HCT116 (cell line): ENCODE results near the gene RAB31. TPM values are rescaled to one million over a fixed set of nuclear protein-coding genes. Genes with fewer than 3 reads are reported as not detected.

Source experiments
- ATAC-seq: fragments of 200-7000 bp; cut with Tn5 transposase; 2 replicates; pipeline ENCODE4 v1.9.1; 2020; ENCODE audit warnings: mild to moderate bottlenecking, moderate library complexity
- BruUV-seq: library from RNA; stranded (reverse); fragments of 400-500 nt; replicated peaks from 2 replicates; lab custom pipeline; 2021; lab: Mats Ljungman, UMichigan
- CTCF ChIA-PET: fragments of 300-600 bp; sonication (Branson Sonifier 250); formaldehyde crosslinking; loops from one replicate; lab custom pipeline; 2021; ENCODE audit warnings: antibody characterized with exemption; lab: Charles Lee
- POLR2A ChIA-PET: fragments of 300-600, 350-600 bp; sonication (Branson Sonifier 250); formaldehyde crosslinking; loops from one replicate; lab custom pipeline; 2021; ENCODE audit warnings: antibody characterized with exemption; lab: Charles Lee
- RAD21 ChIA-PET, 2 experiments: fragments of 300-600 bp; sonication (Branson Sonifier 250); formaldehyde crosslinking; loops; one replicate each; lab custom pipeline; 2023; ENCODE audit warnings: low total read pairs in 2 of 2; ENCODE audit not compliant: uncharacterized antibody in 2 of 2, unreplicated experiment in 2 of 2, low non-redundant PET in 1 of 2; lab: Charles Lee
- DNase-seq: peaks from one replicate; pipeline ENCODE4 v3.0.0-alpha.2; 2010; ENCODE audit warnings: low read depth, low spot score
- H2AFZ ChIP-seq: fragments of 200-600 bp; shearing (Covaris generic), sonication (generic); 2 replicates; pipeline ENCODE4 v1.6.1; 2017; ENCODE audit warnings: low read depth, mixed run types, mixed read lengths, antibody characterized with exemption, low read length; ENCODE audit not compliant: poor library complexity, severe bottlenecking
- H3K27ac ChIP-seq: 2 replicates; pipeline ENCODE4 v1.5.1; 2012; ENCODE audit warnings: low read depth, low read length
- H3K27me3 ChIP-seq: fragments of 200-600 bp; sonication (generic); 2 replicates; pipeline ENCODE4 v1.6.1; 2016; ENCODE audit warnings: mixed run types, low read length, mixed read lengths; ENCODE audit not compliant: insufficient read depth
- H3K36me3 ChIP-seq, 2 experiments: fragments of 200-500 bp in 1 of 2; fragments of 200-600 bp in 1 of 2; sonication (Bioruptor generic) in 1 of 2; sonication (generic) in 1 of 2; 2 replicates each; pipeline versions ENCODE4 v1.5.1 to v1.6.1; 2014 to 2016; ENCODE audit warnings: low read length in 2 of 2, inconsistent platforms in 1 of 2, mixed read lengths in 1 of 2, mixed run types in 1 of 2; ENCODE audit not compliant: insufficient read depth in 2 of 2, control insufficient read depth in 1 of 2
- H3K4me1 ChIP-seq, 2 experiments: fragments of 200-600 bp in 1 of 2; sonication (generic) in 1 of 2; 2 replicates each; pipeline versions ENCODE4 v1.5.1 to v1.6.1; 2012 to 2017; ENCODE audit warnings: low read length in 2 of 2, inconsistent platforms in 1 of 2, mild to moderate bottlenecking in 1 of 2, mixed read lengths in 1 of 2, mixed run types in 1 of 2, moderate library complexity in 1 of 2; ENCODE audit not compliant: insufficient read depth in 2 of 2, control insufficient read depth in 1 of 2
- H3K4me2 ChIP-seq: fragments of 200-600 bp; sonication (generic); 2 replicates; pipeline ENCODE4 v1.6.1; 2017; ENCODE audit warnings: mixed run types, low read length, mixed read lengths
- H3K4me3 ChIP-seq, 2 experiments: fragments of 200-600 bp in 1 of 2; sonication (generic) in 1 of 2; replicated peaks in 1 of 2; 2 replicates each; pipeline ENCODE4 v1.5.1; 2011 to 2016; ENCODE audit warnings: low read length in 2 of 2, control low read depth in 1 of 2, low read depth in 1 of 2, mild to moderate bottlenecking in 1 of 2, mixed read lengths in 1 of 2, mixed run types in 1 of 2
- H3K79me2 ChIP-seq: fragments of 200-600 bp; sonication (generic); 2 replicates; pipeline ENCODE4 v1.6.1; 2017; ENCODE audit warnings: mild to moderate bottlenecking, mixed run types, low read length, moderate library complexity, mixed read lengths; ENCODE audit not compliant: insufficient read depth
- H3K9ac ChIP-seq: fragments of 200-600 bp; sonication (generic); 2 replicates; pipeline ENCODE4 v1.6.1; 2016; ENCODE audit warnings: low read length, mixed read lengths
- H3K9me2 ChIP-seq: fragments of 200-600 bp; sonication (generic), shearing (Covaris generic); 2 replicates; pipeline ENCODE4 v1.6.1; 2017; ENCODE audit warnings: mixed run types, mild to moderate bottlenecking, moderate library complexity; ENCODE audit not compliant: insufficient read depth
- H3K9me3 ChIP-seq, 2 experiments: fragments of 200-500 bp in 1 of 2; fragments of 200-600 bp in 1 of 2; sonication (Bioruptor generic) in 1 of 2; sonication (generic) in 1 of 2; 2 replicates each; pipeline ENCODE4 v1.6.1; 2014 to 2017; ENCODE audit warnings: low read length in 2 of 2, mixed read lengths in 2 of 2, inconsistent platforms in 1 of 2, low read depth in 1 of 2, mild to moderate bottlenecking in 1 of 2, mixed run types in 1 of 2, moderate library complexity in 1 of 2; ENCODE audit not compliant: control insufficient read depth in 1 of 2, insufficient read depth in 1 of 2
- H4K20me1 ChIP-seq: fragments of 200-600 bp; sonication (generic), shearing (Covaris generic); 2 replicates; pipeline ENCODE4 v1.6.1; 2017; ENCODE audit warnings: mixed run types, mild to moderate bottlenecking, moderate library complexity; ENCODE audit not compliant: insufficient read depth
- CEBPB ChIP-seq: IDR thresholded peaks from 2 replicates; pipeline ENCODE4 v1.6.1; 2012; ENCODE audit warnings: low read depth
- JUND ChIP-seq: IDR thresholded peaks from 2 replicates; pipeline ENCODE4 v1.6.1; 2012
- POLR2A ChIP-seq: IDR thresholded peaks from 2 replicates; pipeline ENCODE4 v1.7.0; 2011; ENCODE audit warnings: borderline replicate concordance; ENCODE audit not compliant: insufficient read depth, insufficient read length; ENCODE audit errors: extremely low read depth
- REST ChIP-seq: IDR thresholded peaks from 2 replicates; pipeline ENCODE4 v1.6.1; 2012; ENCODE audit warnings: low read depth
- YY1 ChIP-seq: IDR thresholded peaks from 2 replicates; pipeline ENCODE4 v1.6.1; 2011; ENCODE audit warnings: low read length, low read depth, moderate library complexity, mild to moderate bottlenecking; ENCODE audit not compliant: insufficient replicate concordance; ENCODE audit errors: extremely low read depth
- ZFX ChIP-seq: fragments of 450-650 bp; IDR thresholded peaks from 2 replicates; pipeline ENCODE4 v1.6.1; 2017
- intact Hi-C: fragments of 100-400 bp; cut with micrococcal nuclease; formaldehyde crosslinking; loops from 2 replicates; pipeline ENCODE4 v1.10.0; 2022
- total RNA-seq: library from RNA; stranded (reverse); gene quantifications from one replicate; pipeline ENCODE4 v1.2.1, GENCODE V29; 2021; ENCODE audit not compliant: unreplicated experiment
- TF ChIP-seq, protein P1 (sequence below): IDR thresholded peaks from 2 replicates; pipeline ENCODE4 v1.6.1; 2012

The RAB31 gene
- total RNA-seq, 1 experiment from 2014 or later, result 46.9 TPM

DNA sequence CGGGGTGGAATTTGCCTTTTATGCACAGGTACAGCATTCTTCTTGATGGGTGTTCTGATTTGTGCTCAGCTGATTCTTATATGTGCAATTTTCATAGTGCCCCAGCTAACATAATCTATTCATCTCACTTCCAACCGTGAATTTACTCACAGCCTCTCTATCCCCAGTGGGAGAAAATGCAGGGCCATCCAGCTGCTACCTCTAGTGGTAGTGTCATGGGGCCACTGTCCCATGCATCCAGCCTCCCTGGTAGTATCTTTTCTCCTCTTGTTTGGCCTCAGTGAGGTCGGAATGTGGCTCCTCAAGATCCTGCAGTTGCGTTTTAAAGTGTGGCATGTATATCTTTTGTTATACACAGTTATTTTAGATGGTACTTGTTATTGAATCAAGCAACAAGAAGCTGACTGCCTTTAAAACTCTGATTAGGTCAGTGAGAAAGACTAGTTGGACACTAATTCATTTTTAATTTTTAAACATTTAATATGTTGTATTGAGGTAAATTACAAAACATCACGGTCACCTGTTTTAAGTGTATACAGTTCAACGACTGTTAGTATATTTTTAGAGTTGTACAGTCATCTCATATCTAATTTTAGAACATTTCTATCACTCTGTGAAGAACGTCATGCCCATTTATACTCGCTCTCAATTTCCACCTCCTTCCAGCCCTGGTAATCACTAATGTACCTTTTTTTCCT lies 109.8 kb downstream of the RAB31 start:
- no peaks in the 10 kb centered on the region for H3K36me3 ChIP-seq
- ATAC-seq, result no peak
- H3K27me3 ChIP-seq, result no peaks in the 10 kb centered on the region
- DNase-seq, result no peak
- H3K9me2 ChIP-seq, result no peaks in the 10 kb centered on the region
- H2AFZ ChIP-seq, result no peak overlapping the region
- ChIA-PET CTCF (no interaction called here), RAD21 (no interaction called here), POLR2A (no interaction called here)
- H3K9ac ChIP-seq, result no peak overlapping the region
- H3K79me2 ChIP-seq, result no peaks in the 10 kb centered on the region
- no peak overlapping the region for H3K4me2 ChIP-seq
- intact Hi-C loops, result no loop called here
- no peaks in the 10 kb centered on the region for H3K9me3 ChIP-seq
- no TSS peak for BruUV-seq
- peaks cover 0 to under 1% of the 10 kb centered on the region in 2 experiments; a peak in 1 of 4 replicates for H3K4me1 ChIP-seq
- H3K4me3 ChIP-seq, result no peak overlapping the region
- no peaks in the 10 kb centered on the region for H4K20me1 ChIP-seq
- TF ChIP-seq POLR2A (no peak), JUND (no peak), CEBPB (no peak), ZFX (no peak), REST (no peak), YY1 (no peak)
- TF ChIP-seq, protein P1, sequence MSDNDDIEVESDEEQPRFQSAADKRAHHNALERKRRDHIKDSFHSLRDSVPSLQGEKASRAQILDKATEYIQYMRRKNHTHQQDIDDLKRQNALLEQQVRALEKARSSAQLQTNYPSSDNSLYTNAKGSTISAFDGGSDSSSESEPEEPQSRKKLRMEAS, result no peak
- no peak overlapping the region for H3K27ac ChIP-seq
